ENCODE measurements around the gene MKS1.

DNA sequence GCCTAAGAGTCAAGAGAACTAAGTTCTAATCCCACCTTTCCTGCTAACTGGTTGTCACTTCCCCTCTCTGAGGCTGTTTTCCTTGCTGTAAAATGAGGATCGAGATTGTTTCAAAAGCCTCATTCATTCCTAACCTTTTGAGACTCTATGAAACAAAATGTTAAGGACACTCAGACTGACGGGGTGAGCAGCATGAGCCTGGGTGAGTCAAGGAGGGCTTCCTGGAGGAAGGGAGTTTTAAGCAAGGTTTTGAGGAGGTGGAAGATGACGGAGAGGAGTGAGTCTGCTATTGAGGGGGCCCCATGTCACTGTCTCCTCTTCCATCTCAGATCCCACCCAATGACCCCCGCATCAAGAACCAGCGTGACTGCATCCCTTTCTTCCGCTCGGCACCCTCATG, 22.4 kb downstream of the MKS1 start:
- TF ChIP-seq, protein P1, sequence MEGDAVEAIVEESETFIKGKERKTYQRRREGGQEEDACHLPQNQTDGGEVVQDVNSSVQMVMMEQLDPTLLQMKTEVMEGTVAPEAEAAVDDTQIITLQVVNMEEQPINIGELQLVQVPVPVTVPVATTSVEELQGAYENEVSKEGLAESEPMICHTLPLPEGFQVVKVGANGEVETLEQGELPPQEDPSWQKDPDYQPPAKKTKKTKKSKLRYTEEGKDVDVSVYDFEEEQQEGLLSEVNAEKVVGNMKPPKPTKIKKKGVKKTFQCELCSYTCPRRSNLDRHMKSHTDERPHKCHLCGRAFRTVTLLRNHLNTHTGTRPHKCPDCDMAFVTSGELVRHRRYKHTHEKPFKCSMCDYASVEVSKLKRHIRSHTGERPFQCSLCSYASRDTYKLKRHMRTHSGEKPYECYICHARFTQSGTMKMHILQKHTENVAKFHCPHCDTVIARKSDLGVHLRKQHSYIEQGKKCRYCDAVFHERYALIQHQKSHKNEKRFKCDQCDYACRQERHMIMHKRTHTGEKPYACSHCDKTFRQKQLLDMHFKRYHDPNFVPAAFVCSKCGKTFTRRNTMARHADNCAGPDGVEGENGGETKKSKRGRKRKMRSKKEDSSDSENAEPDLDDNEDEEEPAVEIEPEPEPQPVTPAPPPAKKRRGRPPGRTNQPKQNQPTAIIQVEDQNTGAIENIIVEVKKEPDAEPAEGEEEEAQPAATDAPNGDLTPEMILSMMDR (IDR thresholded peaks at IDR 0.05) = no peak
- TF ChIP-seq POLR2A (IDR thresholded peaks at IDR 0.05) (no peak), POLR2AphosphoS5 (IDR thresholded peaks at IDR 0.05) (no peak), EP300 (IDR thresholded peaks at IDR 0.05; ENCODE audit: low read depth) (no peak)
